Keratinocyte (primary cell): ENCODE results near the gene TMEM151A. TPM values are rescaled to one million over a fixed set of nuclear protein-coding genes. Genes with fewer than 3 reads are reported as not detected.

ENCODE experiments used
- DNase-seq: peaks from one replicate; pipeline ENCODE4 v3.0.0-alpha.2; 2011; ENCODE audit warnings: low read depth, missing footprints, low spot score
- FAIRE-seq: peaks from 2 replicates; lab custom pipeline; 2011; peaks lifted over from hg19 to GRCh38; lab: Jason Lieb, UNC
- H2AFZ ChIP-seq: 2 replicates; pipeline ENCODE4 v1.6.0; 2012; ENCODE audit warnings: low read length, control low read depth, inconsistent platforms; ENCODE audit not compliant: control insufficient read depth
- H3K27ac ChIP-seq: 2 replicates; pipeline ENCODE4 v1.5.1; 2011; ENCODE audit warnings: low read length; ENCODE audit not compliant: control insufficient read depth, insufficient read depth
- H3K27me3 ChIP-seq: 3 replicates; pipeline ENCODE4 v1.6.0; 2011; ENCODE audit warnings: low read length; ENCODE audit not compliant: control insufficient read depth, insufficient read depth; ENCODE audit errors: extremely low read depth
- H3K36me3 ChIP-seq, 2 experiments: 2 replicates in 1 of 2; 3 replicates in 1 of 2; pipeline ENCODE4 v1.5.1; 2011; ENCODE audit warnings: low read length in 2 of 2, mild to moderate bottlenecking in 1 of 2; ENCODE audit not compliant: control insufficient read depth in 2 of 2, insufficient read depth in 2 of 2; ENCODE audit errors: extremely low read depth in 1 of 2
- H3K4me1 ChIP-seq: 3 replicates; pipeline ENCODE4 v1.5.1; 2011; ENCODE audit warnings: low read length; ENCODE audit not compliant: control insufficient read depth, insufficient read depth; ENCODE audit errors: extremely low read depth
- H3K4me2 ChIP-seq: 3 replicates; pipeline ENCODE4 v1.6.0; 2011; ENCODE audit warnings: low read depth, low read length; ENCODE audit not compliant: control insufficient read depth, insufficient read depth; ENCODE audit errors: extremely low read depth
- H3K4me3 ChIP-seq, 3 experiments: fragments of 200-600 bp in 1 of 3; sonication (generic) in 1 of 3; 2 replicates in 2 of 3; 3 replicates in 1 of 3; pipeline ENCODE4 v1.5.1; 2011 to 2016; ENCODE audit warnings: low read length in 3 of 3, mild to moderate bottlenecking in 3 of 3, control low read depth in 2 of 3, inconsistent platforms in 1 of 3, low read depth in 1 of 3, mixed read lengths in 1 of 3, mixed run types in 1 of 3, moderate library complexity in 1 of 3; ENCODE audit not compliant: control insufficient read depth in 2 of 3, insufficient read depth in 2 of 3; ENCODE audit errors: extremely low read depth in 1 of 3
- H3K79me2 ChIP-seq: 2 replicates; pipeline ENCODE4 v1.6.0; 2012; ENCODE audit warnings: low read length; ENCODE audit not compliant: control insufficient read depth, insufficient read depth
- H3K9ac ChIP-seq: 3 replicates; pipeline ENCODE4 v1.6.0; 2011; ENCODE audit warnings: low read length; ENCODE audit not compliant: control insufficient read depth, insufficient read depth; ENCODE audit errors: extremely low read depth
- H3K9me1 ChIP-seq: 3 replicates; pipeline ENCODE4 v1.6.0; 2011; ENCODE audit warnings: low read length; ENCODE audit not compliant: control insufficient read depth, insufficient read depth; ENCODE audit errors: extremely low read depth
- H3K9me3 ChIP-seq: 2 replicates; pipeline ENCODE4 v1.5.1; 2012; ENCODE audit warnings: low read depth, low read length; ENCODE audit not compliant: control insufficient read depth
- H4K20me1 ChIP-seq: 3 replicates; pipeline ENCODE4 v1.6.0; 2011; ENCODE audit warnings: low read length; ENCODE audit not compliant: control insufficient read depth, insufficient read depth; ENCODE audit errors: extremely low read depth
- EZH2 ChIP-seq: IDR thresholded peaks from one replicate; pipeline ENCODE4 v1.6.1; 2012; ENCODE audit warnings: inconsistent platforms, mild to moderate bottlenecking, low read length, moderate library complexity
- dilution Hi-C: fragments of 300-500 bp; cut with MboI; formaldehyde crosslinking; loops from one replicate; pipeline ENCODE4 v1.7.0; 2020; ENCODE audit warnings: low sequenced_read_pairs; ENCODE audit not compliant: extremely low pct_ligation_motif_present
- polyA plus RNA-seq, 5 experiments: library from polyadenylated mRNA; depleted of rRNA in 3 of 5; stranded (reverse) in 3 of 5; stranded (forward) in 1 of 5; unstranded in 1 of 5; fragments of >200 nt; gene quantifications; 1 replicate in 1 of 5; 2 replicates in 3 of 5; 3 replicates in 1 of 5; pipeline versions ENCODE4 v1.2.1 to v1.2.3, GENCODE V29; 2011 to 2012; ENCODE audit warnings: missing spikeins in 2 of 5, low read depth in 1 of 5, low replicate concordance in 1 of 5
- TF ChIP-seq, protein P1 (sequence below), 3 experiments: IDR thresholded peaks in 1 of 3; conservative IDR thresholded peaks in 1 of 3; optimal IDR thresholded peaks in 1 of 3; 2 replicates in 2 of 3; 3 replicates in 1 of 3; pipeline versions ENCODE3 to v1.5.1; 2011; ENCODE audit warnings: low read length in 3 of 3, mild to moderate bottlenecking in 3 of 3, moderate library complexity in 2 of 3, control low read depth in 1 of 3, inconsistent platforms in 1 of 3; ENCODE audit not compliant: insufficient read depth in 2 of 3; ENCODE audit errors: extremely low read depth in 1 of 3

The TMEM151A gene
- polyA plus RNA-seq, 1 donor (not counting 4 experiments of a cell fraction or from before 2014, with no cell fraction given): not detected

DNA sequence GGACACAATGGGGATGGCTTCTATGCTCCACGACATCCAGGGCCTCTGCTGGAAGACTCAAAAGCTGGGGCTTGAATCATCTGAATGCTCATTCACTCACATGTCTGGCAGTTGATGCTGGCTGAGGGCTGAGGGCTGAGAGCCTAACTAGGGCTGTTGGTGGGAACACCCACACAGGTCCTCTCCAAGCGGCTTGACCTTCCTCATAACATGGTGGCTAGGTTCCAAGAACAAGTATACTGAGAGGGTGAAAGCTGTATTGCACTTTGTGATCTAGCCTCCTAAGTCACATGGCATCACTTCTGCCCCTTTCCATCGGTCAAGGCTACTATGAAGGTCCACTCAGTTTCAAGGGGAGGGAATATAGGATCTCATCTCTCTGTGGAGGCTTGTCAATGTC is 7.5 kb downstream of the TMEM151A start:
- Histone ChIP-seq H3K4me1 (no peaks in the 10 kb centered on the region), H3K4me2 (no peak overlapping the region), H3K79me2 (no peaks in the 10 kb centered on the region), H3K27me3 (peaks cover 3% of the 10 kb centered on the region), H3K9ac (no peak overlapping the region), H4K20me1 (no peaks in the 10 kb centered on the region), H3K9me1 (no peaks in the 10 kb centered on the region), H3K27ac (no peak overlapping the region), H3K4me3 (no peak overlapping the region), H2AFZ (no peak overlapping the region), H3K36me3 (no peaks in the 10 kb centered on the region), H3K9me3 (no peaks in the 10 kb centered on the region)
- FAIRE-seq: no peak
- dilution Hi-C loops: no loop called here
- no peak for DNase-seq
- no peak for TF ChIP-seq EZH2
- TF ChIP-seq, protein P1, sequence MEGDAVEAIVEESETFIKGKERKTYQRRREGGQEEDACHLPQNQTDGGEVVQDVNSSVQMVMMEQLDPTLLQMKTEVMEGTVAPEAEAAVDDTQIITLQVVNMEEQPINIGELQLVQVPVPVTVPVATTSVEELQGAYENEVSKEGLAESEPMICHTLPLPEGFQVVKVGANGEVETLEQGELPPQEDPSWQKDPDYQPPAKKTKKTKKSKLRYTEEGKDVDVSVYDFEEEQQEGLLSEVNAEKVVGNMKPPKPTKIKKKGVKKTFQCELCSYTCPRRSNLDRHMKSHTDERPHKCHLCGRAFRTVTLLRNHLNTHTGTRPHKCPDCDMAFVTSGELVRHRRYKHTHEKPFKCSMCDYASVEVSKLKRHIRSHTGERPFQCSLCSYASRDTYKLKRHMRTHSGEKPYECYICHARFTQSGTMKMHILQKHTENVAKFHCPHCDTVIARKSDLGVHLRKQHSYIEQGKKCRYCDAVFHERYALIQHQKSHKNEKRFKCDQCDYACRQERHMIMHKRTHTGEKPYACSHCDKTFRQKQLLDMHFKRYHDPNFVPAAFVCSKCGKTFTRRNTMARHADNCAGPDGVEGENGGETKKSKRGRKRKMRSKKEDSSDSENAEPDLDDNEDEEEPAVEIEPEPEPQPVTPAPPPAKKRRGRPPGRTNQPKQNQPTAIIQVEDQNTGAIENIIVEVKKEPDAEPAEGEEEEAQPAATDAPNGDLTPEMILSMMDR (optimal IDR thresholded peaks at IDR 0.05 in 1 of 3, IDR thresholded peaks at IDR 0.05 in 1 of 3, conservative IDR thresholded peaks at IDR 0.05 in 1 of 3; ENCODE audit: extremely low read depth in 1 of 3, insufficient read depth in 2 of 3, low read length in 3 of 3): no peak

DNA sequence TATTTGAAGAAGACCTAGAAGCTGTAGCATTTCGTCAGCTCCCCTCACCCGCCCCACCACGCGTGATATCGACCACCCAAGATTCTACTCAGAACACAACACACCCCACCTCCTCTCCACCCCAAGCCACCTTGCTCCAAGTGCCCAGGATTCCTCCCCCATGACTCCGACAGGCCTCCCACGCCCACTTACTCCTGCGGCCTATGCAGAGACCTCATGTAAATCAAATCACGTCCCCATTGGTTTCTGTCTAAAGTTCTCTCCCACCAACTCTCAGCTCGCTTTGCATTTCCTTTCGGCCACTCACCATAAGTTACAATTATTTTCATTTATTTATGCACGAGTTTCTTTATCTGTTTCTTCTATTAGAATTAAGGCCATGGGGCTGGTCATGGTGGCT is 11.0 kb downstream of the TMEM151A start:
- Histone ChIP-seq H3K9me1 (no peaks in the 10 kb centered on the region), H3K79me2 (no peaks in the 10 kb centered on the region), H3K36me3 (no peaks in the 10 kb centered on the region), H3K27me3 (no peaks in the 10 kb centered on the region), H3K9ac (no peak overlapping the region), H3K4me1 (no peaks in the 10 kb centered on the region), H3K9me3 (no peaks in the 10 kb centered on the region), H3K27ac (no peak overlapping the region), H3K4me3 (no peak overlapping the region), H4K20me1 (no peaks in the 10 kb centered on the region), H3K4me2 (no peak overlapping the region), H2AFZ (no peak overlapping the region)
- TF ChIP-seq, protein P1 (optimal IDR thresholded peaks at IDR 0.05 in 1 of 3, IDR thresholded peaks at IDR 0.05 in 1 of 3, conservative IDR thresholded peaks at IDR 0.05 in 1 of 3; ENCODE audit: extremely low read depth in 1 of 3, insufficient read depth in 2 of 3, low read length in 3 of 3): no peak
- no peak for TF ChIP-seq EZH2
- dilution Hi-C loops: no loop called here
- DNase-seq (no peak), FAIRE-seq (no peak)
